ENCODE measurements around the gene MICAL3.
A peak's percentile ranks its signal among the peaks of the same experiment; 100 is the strongest.

Gene MICAL3

DNA sequence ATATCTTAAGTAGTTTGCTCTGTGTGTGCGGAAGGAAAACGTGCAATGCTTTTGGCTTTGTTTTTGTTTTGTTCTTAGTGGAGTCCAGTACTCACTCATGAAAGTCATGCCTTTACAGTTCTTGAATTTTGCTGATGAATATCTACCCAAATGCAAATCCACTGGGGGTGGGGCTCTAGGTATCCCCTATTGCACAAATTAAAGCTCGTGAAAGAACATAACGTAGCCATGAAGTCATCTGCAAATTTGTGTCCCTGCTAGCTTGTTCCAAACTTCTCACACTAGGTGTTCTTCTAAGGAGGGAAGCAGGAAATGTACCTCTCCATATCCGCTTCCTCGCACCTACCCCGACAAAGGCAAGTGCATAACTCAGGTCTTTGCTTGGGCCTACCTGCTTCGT is 118.9 kb downstream of the MICAL3 start:
- no peak overlapping the region for H3K4me3 ChIP-seq (ENCODE audit: low read depth, low read length)
- TF ChIP-seq, protein P1, sequence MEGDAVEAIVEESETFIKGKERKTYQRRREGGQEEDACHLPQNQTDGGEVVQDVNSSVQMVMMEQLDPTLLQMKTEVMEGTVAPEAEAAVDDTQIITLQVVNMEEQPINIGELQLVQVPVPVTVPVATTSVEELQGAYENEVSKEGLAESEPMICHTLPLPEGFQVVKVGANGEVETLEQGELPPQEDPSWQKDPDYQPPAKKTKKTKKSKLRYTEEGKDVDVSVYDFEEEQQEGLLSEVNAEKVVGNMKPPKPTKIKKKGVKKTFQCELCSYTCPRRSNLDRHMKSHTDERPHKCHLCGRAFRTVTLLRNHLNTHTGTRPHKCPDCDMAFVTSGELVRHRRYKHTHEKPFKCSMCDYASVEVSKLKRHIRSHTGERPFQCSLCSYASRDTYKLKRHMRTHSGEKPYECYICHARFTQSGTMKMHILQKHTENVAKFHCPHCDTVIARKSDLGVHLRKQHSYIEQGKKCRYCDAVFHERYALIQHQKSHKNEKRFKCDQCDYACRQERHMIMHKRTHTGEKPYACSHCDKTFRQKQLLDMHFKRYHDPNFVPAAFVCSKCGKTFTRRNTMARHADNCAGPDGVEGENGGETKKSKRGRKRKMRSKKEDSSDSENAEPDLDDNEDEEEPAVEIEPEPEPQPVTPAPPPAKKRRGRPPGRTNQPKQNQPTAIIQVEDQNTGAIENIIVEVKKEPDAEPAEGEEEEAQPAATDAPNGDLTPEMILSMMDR (IDR thresholded peaks at IDR 0.05; ENCODE audit: low read depth, low read length) = no peak

DNA sequence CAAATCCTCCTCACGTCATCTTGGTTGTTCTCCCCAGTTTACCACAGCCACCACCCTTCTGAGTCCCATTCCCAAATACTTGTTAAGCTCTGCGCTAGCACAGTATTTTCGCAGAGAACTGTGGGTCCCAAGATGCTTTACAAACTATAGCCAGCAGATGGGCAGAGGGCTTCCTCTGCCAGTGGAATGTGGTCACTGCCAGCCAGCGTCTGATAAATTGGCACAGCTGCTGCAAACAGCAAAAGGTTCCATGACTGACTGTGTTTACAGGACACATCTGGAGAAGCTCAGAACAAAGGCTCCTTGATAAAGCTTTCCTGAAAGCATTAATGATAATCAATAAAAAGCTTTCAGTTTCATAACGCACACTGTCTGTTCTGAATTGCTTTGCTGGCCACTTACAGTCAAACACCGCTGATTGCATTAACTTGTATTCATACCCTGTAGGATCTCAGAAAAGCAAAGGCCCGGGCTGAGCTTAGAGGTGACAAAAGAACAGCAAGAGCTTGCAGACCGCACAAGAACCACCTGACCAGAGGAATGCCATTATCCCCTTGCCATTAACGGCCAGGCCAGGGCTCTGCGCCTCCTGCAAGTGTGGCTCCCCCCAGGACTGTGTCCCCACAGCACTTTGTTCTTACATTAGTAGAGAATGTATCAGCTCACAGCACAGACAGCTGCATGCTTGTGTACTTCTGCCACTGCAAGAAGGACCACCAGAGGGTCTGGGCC is 120.6 kb downstream of the MICAL3 start:
- H3K4me3 ChIP-seq (ENCODE audit: low read depth, low read length) = no peak overlapping the region
- TF ChIP-seq, protein P1 (IDR thresholded peaks at IDR 0.05; ENCODE audit: low read depth, low read length) = no peak

DNA sequence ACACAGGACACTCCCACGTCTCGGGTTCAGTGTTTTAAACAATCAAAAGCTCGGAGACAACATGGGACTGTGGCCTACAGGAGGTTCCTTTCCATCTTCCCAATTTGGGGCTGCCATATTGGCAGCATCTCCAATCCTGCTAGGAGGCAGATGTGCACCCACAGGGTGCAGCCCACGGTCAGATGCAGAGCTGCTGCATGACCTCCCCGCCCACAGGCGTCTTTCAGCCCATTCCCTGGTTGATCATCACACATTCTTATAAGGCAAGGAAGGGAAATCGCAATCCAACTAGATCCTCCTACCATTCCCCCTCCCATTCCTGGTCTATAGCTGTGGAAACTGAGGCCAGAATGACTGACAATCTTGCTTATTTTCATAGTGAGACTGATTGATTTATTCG is 121.4 kb downstream of the MICAL3 start:
- no peak overlapping the region for H3K4me3 ChIP-seq (ENCODE audit: low read depth, low read length)
- TF ChIP-seq, protein P1 (IDR thresholded peaks at IDR 0.05; ENCODE audit: low read depth, low read length) = no peak

DNA sequence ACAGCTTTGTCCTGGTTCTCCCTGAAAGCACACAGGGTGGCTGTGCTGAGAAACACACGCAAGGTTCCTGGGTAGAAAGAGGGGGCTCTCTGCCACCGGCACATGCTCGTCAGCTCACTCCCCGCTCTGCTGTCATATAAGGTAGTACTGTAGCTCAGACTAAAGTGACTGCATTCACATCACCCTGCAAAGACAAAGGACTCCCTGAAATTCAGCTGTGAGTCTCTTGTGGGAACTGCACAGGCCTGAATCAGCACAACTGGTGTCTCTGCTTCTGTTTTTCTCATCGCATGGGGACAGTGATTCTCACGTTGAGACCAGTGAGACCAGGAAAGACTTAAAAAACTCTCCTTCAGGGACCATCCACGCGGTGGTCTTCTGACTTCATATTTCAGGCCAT is 126.0 kb downstream of the MICAL3 start:
- H3K4me3 ChIP-seq (ENCODE audit: low read depth, low read length) = no peak overlapping the region
- TF ChIP-seq, protein P1 (IDR thresholded peaks at IDR 0.05; ENCODE audit: low read depth, low read length) = no peak

DNA sequence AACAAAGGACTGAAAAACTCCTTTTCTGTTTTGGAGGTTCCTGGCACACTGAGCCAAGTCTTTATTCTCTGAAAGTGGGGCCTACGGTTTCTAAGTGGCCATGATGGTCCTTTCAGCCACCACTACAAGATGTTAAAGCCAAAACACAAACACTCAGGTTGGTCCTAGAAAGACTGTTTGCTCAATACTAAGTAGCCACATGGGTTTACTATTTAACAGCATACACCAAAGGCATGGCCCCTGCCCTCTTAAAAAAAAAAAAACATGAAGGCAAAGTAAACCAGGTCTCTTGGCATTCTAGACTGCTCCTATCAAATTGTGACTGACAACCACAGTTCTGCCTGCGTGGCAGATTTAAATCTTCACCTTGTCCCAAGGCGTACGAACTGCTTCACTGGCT is 126.5 kb downstream of the MICAL3 start:
- no peak overlapping the region for H3K4me3 ChIP-seq (ENCODE audit: low read depth, low read length)
- TF ChIP-seq, protein P1 (IDR thresholded peaks at IDR 0.05; ENCODE audit: low read depth, low read length) = no peak

DNA sequence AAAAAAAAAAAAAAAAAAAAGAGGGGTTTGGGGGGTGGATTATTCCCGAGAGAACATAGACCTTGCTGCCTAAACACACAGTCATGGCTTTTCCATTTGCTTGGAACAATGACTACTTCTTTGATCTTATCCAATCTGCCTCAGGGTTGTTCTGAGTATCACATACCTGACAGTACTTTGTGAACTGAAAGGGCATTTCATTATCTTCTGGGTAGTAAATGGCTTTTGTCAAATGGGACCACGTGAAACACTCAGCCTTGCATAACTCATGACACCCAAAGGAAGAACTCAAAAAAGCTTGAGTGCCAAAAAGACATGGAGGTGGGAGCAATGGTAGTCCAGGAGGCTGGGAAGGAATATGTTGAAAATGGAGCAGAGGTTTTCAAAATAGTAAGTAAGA is 126.9 kb downstream of the MICAL3 start:
- TF ChIP-seq, protein P1 (IDR thresholded peaks at IDR 0.05; ENCODE audit: low read depth, low read length) = no peak

DNA sequence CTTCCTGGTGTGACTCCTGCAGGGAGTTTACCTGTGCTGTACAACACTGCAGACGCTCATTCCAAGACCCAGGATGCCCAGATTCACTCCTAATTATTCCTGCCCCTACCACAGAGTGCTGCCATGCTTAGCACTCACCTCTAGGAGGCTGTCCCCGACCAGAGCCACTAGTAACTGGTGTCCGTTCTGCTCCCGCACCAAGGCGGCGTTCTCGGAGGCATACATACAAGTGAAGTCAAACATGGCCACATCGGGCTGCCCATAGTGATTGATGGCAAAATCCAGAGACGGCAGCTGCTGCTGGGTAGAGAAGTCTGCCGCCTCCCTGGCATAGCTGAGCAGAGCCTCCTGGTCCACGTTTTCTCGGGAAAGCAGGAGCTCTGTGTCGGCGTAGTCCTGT is 127.8 kb downstream of the MICAL3 start:
- H3K4me3 ChIP-seq (ENCODE audit: low read depth, low read length) = no peak overlapping the region
- TF ChIP-seq, protein P1 (IDR thresholded peaks at IDR 0.05; ENCODE audit: low read depth, low read length) = peak; percentile 33; the same call in 1 of the 2 replicates

More for the DNA sequence above, 126.9 kb downstream of the MICAL3 start:
- no peak overlapping the region for H3K4me3 ChIP-seq (ENCODE audit: low read depth, low read length)

Data from WI38 (cell line).